Calu3 (cell line): Measurements from ENCODE around the gene CEP97. TPM values are rescaled to one million over a fixed set of nuclear protein-coding genes. Genes with fewer than 3 reads are reported as not detected.
"Not testable (repeated sequence)": the region's sequence is repeated elsewhere in the genome, so short reads cannot be mapped to it uniquely, and the experiment has no call there.

Experiments
- BruUV-seq: library from RNA; stranded (reverse); fragments of 400-500 nt; replicated peaks from 2 replicates; lab custom pipeline; 2021; lab: Mats Ljungman, UMichigan
- CTCF ChIA-PET: fragments of 300-600 bp; sonication (Branson Sonifier 250); formaldehyde crosslinking; loops from one replicate; lab custom pipeline; 2022; ENCODE audit warnings: antibody characterized with exemption; lab: Charles Lee
- DNase-seq: peaks from one replicate; pipeline ENCODE4 v3.0.0; 2022
- H3K27ac Mint-ChIP-seq: one replicate; pipeline ENCODE4 v1.8.0; 2022; ENCODE audit warnings: mixed read lengths; ENCODE audit not compliant: unreplicated experiment
- H3K27me3 Mint-ChIP-seq: one replicate; pipeline ENCODE4 v1.8.0; 2022; ENCODE audit warnings: mixed read lengths; ENCODE audit not compliant: unreplicated experiment
- H3K36me3 Mint-ChIP-seq: one replicate; pipeline ENCODE4 v1.8.0; 2022; ENCODE audit warnings: mild to moderate bottlenecking, moderate library complexity, mixed read lengths; ENCODE audit not compliant: insufficient read depth, unreplicated experiment
- H3K4me1 Mint-ChIP-seq: one replicate; pipeline ENCODE4 v1.8.0; 2022; ENCODE audit warnings: mild to moderate bottlenecking, low read depth, mixed read lengths; ENCODE audit not compliant: unreplicated experiment
- H3K4me3 Mint-ChIP-seq: one replicate; pipeline ENCODE4 v1.8.0; 2022; ENCODE audit warnings: mild to moderate bottlenecking, low read depth, moderate library complexity, mixed read lengths; ENCODE audit not compliant: unreplicated experiment
- H3K9me3 Mint-ChIP-seq: one replicate; pipeline ENCODE4 v1.8.0; 2022; ENCODE audit warnings: low read depth, mixed read lengths; ENCODE audit not compliant: unreplicated experiment
- intact Hi-C: fragments of 100-400 bp; cut with micrococcal nuclease; formaldehyde crosslinking; loops from one replicate; pipeline ENCODE4 v1.10.0; 2022; ENCODE audit not compliant: unreplicated experiment
- total RNA-seq: library from RNA; stranded (reverse); gene quantifications from 2 replicates; pipeline ENCODE4 v1.2.3, GENCODE V29; 2022
- TF ChIP-seq, protein P1 (sequence below): fragments of 200-600 bp; IDR thresholded peaks from one replicate; pipeline ENCODE4 v1.8.0; 2022; ENCODE audit warnings: antibody characterized with exemption; ENCODE audit not compliant: unreplicated experiment

CEP97 gene
- total RNA-seq, 1 experiment from 2014 or later, result 5.4 TPM

- no TSS peak for BruUV-seq
- no peak for DNase-seq
- Mint-ChIP-seq H3K4me1 (no peaks in the 10 kb centered on the region), H3K9me3 (no peaks in the 10 kb centered on the region), H3K27ac (no peak overlapping the region), H3K36me3 (no peaks in the 10 kb centered on the region), H3K27me3 (no peaks in the 10 kb centered on the region), H3K4me3 (no peak overlapping the region)
- TF ChIP-seq, protein P1, sequence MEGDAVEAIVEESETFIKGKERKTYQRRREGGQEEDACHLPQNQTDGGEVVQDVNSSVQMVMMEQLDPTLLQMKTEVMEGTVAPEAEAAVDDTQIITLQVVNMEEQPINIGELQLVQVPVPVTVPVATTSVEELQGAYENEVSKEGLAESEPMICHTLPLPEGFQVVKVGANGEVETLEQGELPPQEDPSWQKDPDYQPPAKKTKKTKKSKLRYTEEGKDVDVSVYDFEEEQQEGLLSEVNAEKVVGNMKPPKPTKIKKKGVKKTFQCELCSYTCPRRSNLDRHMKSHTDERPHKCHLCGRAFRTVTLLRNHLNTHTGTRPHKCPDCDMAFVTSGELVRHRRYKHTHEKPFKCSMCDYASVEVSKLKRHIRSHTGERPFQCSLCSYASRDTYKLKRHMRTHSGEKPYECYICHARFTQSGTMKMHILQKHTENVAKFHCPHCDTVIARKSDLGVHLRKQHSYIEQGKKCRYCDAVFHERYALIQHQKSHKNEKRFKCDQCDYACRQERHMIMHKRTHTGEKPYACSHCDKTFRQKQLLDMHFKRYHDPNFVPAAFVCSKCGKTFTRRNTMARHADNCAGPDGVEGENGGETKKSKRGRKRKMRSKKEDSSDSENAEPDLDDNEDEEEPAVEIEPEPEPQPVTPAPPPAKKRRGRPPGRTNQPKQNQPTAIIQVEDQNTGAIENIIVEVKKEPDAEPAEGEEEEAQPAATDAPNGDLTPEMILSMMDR, result no peak
- intact Hi-C loops, result no loop called here
- CTCF ChIA-PET, result no interaction called here
These were observed 33.8 kb downstream of the CEP97 start for GRCh38 chr3:101758224-101758623.

DNA sequence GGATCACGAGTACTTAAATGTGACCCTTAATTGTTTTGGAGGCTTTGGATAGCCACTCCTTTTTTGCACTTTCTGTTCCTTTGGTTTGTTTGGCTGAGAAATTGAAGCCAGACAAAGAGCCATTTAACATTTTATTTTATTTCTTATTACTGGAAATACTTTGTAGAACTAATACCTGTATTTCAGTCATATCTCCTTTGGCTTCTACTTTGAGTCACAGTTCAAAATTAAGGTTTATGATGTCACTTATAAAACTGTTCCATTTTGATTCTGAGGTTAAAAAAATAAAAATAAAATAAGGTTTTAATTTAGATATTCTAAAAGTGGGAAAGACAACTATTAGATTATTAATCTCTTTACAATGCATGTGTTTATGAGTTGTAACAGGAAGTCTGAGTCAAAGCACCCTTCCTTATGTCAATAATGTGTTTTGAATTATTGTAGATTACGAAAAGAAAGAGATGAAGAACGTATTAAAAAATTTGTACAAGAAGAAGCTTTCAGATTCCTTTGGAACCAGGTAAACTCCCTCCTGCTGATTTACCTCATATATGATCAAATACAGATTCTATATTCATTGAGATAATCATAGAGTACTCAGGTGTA, 37.7 kb downstream of the CEP97 start:
- Mint-ChIP-seq H3K9me3 (no peaks in the 10 kb centered on the region), H3K4me3 (no peak overlapping the region), H3K36me3 (no peaks in the 10 kb centered on the region), H3K4me1 (no peaks in the 10 kb centered on the region), H3K27ac (no peak overlapping the region), H3K27me3 (no peaks in the 10 kb centered on the region)
- DNase-seq, result no peak
- intact Hi-C loops, result no loop called here
- no TSS peak for BruUV-seq
- TF ChIP-seq, protein P1, result no peak
- CTCF ChIA-PET, result no interaction called here

DNA sequence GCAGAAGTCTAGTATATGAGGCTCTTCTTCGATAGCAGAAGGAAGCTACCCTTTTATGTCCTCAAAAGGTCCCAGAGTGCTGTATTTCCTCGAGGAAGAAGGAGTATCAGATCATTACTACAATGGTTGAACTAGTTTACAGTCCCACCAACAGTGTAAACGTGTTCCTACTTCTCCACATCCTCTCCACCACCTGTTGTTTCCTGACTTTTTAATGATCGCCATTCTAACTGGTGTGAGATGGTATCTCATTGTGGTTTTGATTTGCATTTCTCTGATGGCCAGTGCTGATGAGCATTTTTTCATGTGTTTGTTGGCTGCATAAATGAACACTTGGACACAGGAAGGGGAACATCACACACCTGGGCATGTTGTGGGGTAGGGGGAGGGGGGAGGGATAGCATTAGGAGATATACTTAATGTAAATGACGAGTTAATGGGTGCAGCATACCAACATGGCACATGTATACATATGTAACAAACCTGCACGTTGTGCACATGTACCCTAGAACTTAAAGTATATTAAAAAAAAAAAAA, 53.4 kb downstream of the CEP97 start:
- H3K9me3 Mint-ChIP-seq, DNase-seq, H3K4me1 Mint-ChIP-seq, H3K27me3 Mint-ChIP-seq, H3K4me3 Mint-ChIP-seq, BruUV-seq, intact Hi-C loops, CTCF ChIA-PET, H3K27ac Mint-ChIP-seq: not testable (repeated sequence)
- peaks cover 12% of the 10 kb centered on the region for H3K36me3 Mint-ChIP-seq

DNA sequence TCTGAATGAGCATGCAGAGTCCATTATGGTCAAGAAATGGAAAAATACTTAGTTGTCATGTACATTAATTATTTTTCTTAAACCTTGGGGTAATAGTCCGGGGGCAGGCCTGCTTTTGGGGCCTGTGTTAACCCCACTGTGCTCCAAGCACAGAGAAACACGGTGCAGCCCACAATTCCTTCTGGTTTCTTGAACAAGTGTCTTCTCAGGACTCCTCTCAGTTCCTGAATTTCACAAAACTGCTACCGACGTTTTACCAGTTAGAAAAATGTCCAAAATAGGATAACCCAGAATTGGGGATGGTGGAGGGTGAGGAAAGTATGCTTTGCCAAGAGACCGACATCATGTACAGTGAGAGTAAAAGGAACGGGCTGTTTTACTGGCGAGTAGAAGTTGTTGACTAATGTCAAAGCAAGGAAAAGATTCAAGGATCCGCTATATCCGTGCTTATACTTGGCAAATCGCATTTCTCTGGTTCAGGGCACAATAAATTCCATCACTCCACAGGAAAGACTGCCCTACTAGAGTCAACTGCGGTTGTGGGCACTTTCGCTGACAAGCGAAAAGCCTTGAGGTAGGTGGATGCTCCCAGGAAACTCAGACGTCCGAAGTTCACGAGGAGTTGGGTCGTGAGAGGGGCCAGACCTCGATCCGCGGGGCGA, 54.1 kb downstream of the CEP97 start:
- Mint-ChIP-seq H3K9me3 (no peaks in the 10 kb centered on the region), H3K27ac (peak overlapping the region; percentile 52), H3K27me3 (no peaks in the 10 kb centered on the region), H3K4me3 (peak overlapping the region; percentile 92), H3K4me1 (no peaks in the 10 kb centered on the region), H3K36me3 (peaks cover 17% of the 10 kb centered on the region)
- intact Hi-C loops, result no loop called here
- TF ChIP-seq, protein P1, result no peak
- no TSS peak for BruUV-seq
- CTCF ChIA-PET, result interaction anchor here (0.5 kb wide), 1 partner anchor 1533 kb away, joined by 4 read pairs; no protein-coding TSS in a partner anchor
- DNase-seq, result no peak
